AG04450 (cell line): Measurements from ENCODE around the gene DCTN5. TPM values are rescaled to one million over a fixed set of nuclear protein-coding genes. Genes with fewer than 3 reads are reported as not detected.

Experiments used
- CTCF ChIA-PET: fragments of 300-600, 350-600 bp; formaldehyde crosslinking; extraction: SDS; loops from one replicate; lab custom pipeline; 2022; ENCODE audit warnings: antibody characterized with exemption, inconsistent platforms; lab: Charles Lee
- POLR2A ChIA-PET: fragments of 350-600 bp; formaldehyde crosslinking; extraction: SDS; loops from one replicate; lab custom pipeline; 2021; ENCODE audit warnings: antibody characterized with exemption, inconsistent platforms; lab: Yijun Ruan, JAX
- DNase-seq: peaks from one replicate; pipeline ENCODE4 v3.0.0-alpha.2; 2011; ENCODE audit warnings: low read depth, low spot score
- H3K27ac ChIP-seq: one replicate; pipeline ENCODE4 v1.5.1; 2012; ENCODE audit warnings: low read depth, low read length, control low read depth
- H3K27me3 ChIP-seq: one replicate; pipeline ENCODE4 v1.6.0; 2012; ENCODE audit warnings: low read length; ENCODE audit not compliant: control insufficient read depth, insufficient read depth
- H3K4me3 ChIP-seq: 2 replicates; pipeline ENCODE4 v1.5.1; 2011; ENCODE audit warnings: mild to moderate bottlenecking, low read depth, low read length, control low read depth
- H3K9me3 ChIP-seq: 2 replicates; pipeline ENCODE4 v1.5.1; 2012; ENCODE audit warnings: low read length; ENCODE audit not compliant: control insufficient read depth, insufficient read depth
- CTCF ChIP-seq: IDR thresholded peaks from 2 replicates; pipeline ENCODE4 v1.5.1; 2011; ENCODE audit warnings: low read depth, low read length, control low read depth, inconsistent platforms
- polyA plus RNA-seq: library from polyadenylated mRNA; depleted of rRNA; stranded (reverse); fragments of >200 nt; gene quantifications from 2 replicates; pipeline ENCODE4 v1.2.3, GENCODE V29; 2011

DCTN5 gene
- polyA plus RNA-seq, 1 experiment, result 92.1 TPM

GRCh38 chr16:23690771-23691482, 49.7 kb downstream of the DCTN5 start:
- no peak overlapping the region for H3K27ac ChIP-seq
- no peaks in the 10 kb centered on the region for H3K9me3 ChIP-seq
- no peak for DNase-seq
- no peak overlapping the region for H3K4me3 ChIP-seq
- ChIA-PET POLR2A (interaction anchor here (2.3 kb wide), 1 partner anchor 12 kb away, joined by 9 read pairs; the partner anchor contains the start of gene PLK1), CTCF (interaction anchor here (2.6 kb wide), 1 partner anchor 37 kb away, joined by 7 read pairs; no protein-coding TSS in a partner anchor)
- no peaks in the 10 kb centered on the region for H3K27me3 ChIP-seq
- TF ChIP-seq CTCF, result no peak

- TF ChIP-seq CTCF, result no peak
- no peak overlapping the region for H3K4me3 ChIP-seq
- H3K9me3 ChIP-seq, result no peaks in the 10 kb centered on the region
- ChIA-PET POLR2A (interaction anchor here (2.3 kb wide), 1 partner anchor 12 kb away, joined by 9 read pairs; the partner anchor contains the start of gene PLK1), CTCF (interaction anchor here (2.6 kb wide), 1 partner anchor 36 kb away, joined by 7 read pairs; no protein-coding TSS in a partner anchor)
- DNase-seq, result no peak
- H3K27ac ChIP-seq, result no peak overlapping the region
- H3K27me3 ChIP-seq, result no peaks in the 10 kb centered on the region
Measured at GRCh38 chr16:23691483-23692189, 50.4 kb downstream of the DCTN5 start.

- H3K27ac ChIP-seq, result no peak overlapping the region
- no peak for DNase-seq
- no peaks in the 10 kb centered on the region for H3K9me3 ChIP-seq
- no peak overlapping the region for H3K4me3 ChIP-seq
- no peak for TF ChIP-seq CTCF
- POLR2A ChIA-PET, result no interaction called here
- no peaks in the 10 kb centered on the region for H3K27me3 ChIP-seq
- CTCF ChIA-PET, result interaction anchor here (0.6 kb wide), 1 partner anchor 38 kb away, joined by 3 read pairs; no protein-coding TSS in a partner anchor
Measured at GRCh38 chr16:23692190-23692837, 51.0 kb downstream of the DCTN5 start.

- DNase-seq, result no peak
- no peak for TF ChIP-seq CTCF
- Histone ChIP-seq H3K9me3 (no peaks in the 10 kb centered on the region), H3K27me3 (no peaks in the 10 kb centered on the region), H3K27ac (no peak overlapping the region), H3K4me3 (no peak overlapping the region)
- CTCF ChIA-PET, result interaction anchor here (0.5 to 1.9 kb wide), 5 partner anchors 16 to 811 kb away, joined by 3 to 8 read pairs (median 3); partner anchors contain the start of gene PLK1
- POLR2A ChIA-PET, result interaction anchor here (0.8 kb wide), 1 partner anchor 15 kb away, joined by 3 read pairs; no protein-coding TSS in a partner anchor
Measured at GRCh38 chr16:23694265-23694643, 53.0 kb downstream of the DCTN5 start.
